ENCODE measurements around the gene CFL1.

Gene CFL1

DNA sequence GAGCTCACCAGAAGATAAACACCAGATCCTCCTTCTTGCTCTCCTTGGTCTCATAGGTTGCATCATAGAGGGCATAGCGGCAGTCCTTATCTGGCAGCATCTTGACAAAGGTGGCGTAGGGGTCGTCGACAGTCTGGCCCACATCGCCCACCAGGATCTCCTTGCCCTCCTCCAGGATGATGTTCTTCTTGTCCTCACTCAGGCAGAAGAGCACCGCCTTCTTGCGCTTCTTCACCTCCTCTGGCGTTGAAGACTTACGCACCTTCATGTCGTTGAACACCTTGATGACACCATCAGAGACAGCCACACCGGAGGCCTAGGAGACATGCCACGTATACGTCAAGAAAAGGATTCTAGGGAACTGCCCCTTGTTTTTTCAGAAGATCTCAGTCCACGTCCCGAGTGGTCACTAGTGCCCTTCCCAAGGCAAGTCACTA is 2.0 kb downstream of the CFL1 start:
- peaks cover 13% of the 10 kb centered on the region; the same call in 1 of the 2 replicates for H3K36me3 ChIP-seq (ENCODE audit: insufficient read depth)
- peak overlapping the region; percentile 98 for H3K4me2 ChIP-seq
- no peak overlapping the region for H3K4me3 ChIP-seq (IDR thresholded peaks at IDR 0.05; ENCODE audit: insufficient read depth, low read depth, low read length)
- peaks cover 38% of the 10 kb centered on the region for H3K79me2 ChIP-seq (ENCODE audit: insufficient read depth, low read depth)
- H3K4me1 ChIP-seq (ENCODE audit: low read depth, poor library complexity, severe bottlenecking): peaks cover 20% of the 10 kb centered on the region
- peaks cover 10% of the 10 kb centered on the region for H4K20me1 ChIP-seq (ENCODE audit: insufficient read depth)
- TF ChIP-seq, protein P1, sequence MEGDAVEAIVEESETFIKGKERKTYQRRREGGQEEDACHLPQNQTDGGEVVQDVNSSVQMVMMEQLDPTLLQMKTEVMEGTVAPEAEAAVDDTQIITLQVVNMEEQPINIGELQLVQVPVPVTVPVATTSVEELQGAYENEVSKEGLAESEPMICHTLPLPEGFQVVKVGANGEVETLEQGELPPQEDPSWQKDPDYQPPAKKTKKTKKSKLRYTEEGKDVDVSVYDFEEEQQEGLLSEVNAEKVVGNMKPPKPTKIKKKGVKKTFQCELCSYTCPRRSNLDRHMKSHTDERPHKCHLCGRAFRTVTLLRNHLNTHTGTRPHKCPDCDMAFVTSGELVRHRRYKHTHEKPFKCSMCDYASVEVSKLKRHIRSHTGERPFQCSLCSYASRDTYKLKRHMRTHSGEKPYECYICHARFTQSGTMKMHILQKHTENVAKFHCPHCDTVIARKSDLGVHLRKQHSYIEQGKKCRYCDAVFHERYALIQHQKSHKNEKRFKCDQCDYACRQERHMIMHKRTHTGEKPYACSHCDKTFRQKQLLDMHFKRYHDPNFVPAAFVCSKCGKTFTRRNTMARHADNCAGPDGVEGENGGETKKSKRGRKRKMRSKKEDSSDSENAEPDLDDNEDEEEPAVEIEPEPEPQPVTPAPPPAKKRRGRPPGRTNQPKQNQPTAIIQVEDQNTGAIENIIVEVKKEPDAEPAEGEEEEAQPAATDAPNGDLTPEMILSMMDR (conservative IDR thresholded peaks at IDR 0.05; ENCODE audit: low read depth, low read length): no peak
- H2AFZ ChIP-seq (ENCODE audit: low read depth): no peak overlapping the region
- H3K27ac ChIP-seq: no peak overlapping the region
- H3K9ac ChIP-seq: no peak overlapping the region
- no peaks in the 10 kb centered on the region for H3K27me3 ChIP-seq (ENCODE audit: insufficient read depth, low read depth)

DNA sequence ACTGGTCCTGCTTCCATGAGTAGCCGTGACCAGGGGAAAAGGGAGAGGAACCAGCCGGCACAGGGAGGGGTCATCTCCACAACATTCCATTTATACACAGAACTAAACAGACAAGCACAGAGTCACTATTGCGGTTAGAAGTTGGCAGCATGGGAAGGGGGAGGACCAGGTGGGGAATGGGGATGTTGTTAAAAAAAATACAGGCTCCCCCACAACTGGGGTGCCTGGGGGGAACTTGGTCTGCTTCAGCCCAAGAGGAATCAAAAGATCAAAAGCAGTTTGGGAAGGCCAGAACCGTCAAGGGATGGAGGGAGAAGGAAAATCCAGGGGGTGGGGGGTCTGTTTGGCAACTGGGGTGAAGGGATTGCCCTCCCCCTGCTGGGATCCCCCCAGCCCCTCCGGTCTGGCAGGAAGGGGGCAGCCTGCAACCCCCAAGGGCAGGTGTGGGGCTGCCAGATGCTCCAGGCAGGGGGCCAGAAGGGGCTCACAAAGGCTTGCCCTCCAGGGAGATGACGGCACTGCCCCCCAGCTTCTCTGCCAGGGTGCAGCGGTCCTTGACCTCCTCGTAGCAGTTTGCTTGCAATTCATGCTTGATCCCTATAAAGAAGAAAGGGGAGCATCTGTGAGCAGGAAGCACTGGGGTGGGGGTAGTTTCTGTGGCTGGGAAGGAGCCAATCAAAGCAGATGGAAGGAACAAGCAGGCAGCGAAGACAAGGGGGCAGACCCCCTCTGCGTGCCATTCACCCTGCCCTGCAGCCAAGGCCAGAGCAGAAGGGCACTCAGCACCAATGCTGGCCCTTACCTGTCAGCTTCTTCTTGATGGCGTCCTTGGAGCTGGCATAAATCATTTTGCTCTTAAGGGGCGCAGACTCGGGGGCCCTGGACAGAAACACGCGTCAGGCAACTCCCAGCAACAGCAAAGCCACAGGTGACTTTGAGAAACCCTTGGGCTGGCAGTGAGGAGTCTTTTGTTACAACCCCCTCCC is 2.8 kb downstream of the CFL1 start:
- Histone ChIP-seq H3K4me3 (IDR thresholded peaks at IDR 0.05; ENCODE audit: insufficient read depth, low read depth, low read length) (no peak overlapping the region), H3K4me2 (no peak overlapping the region; the same call in 1 of the 2 replicates), H2AFZ (ENCODE audit: low read depth) (no peak overlapping the region), H3K27ac (no peak overlapping the region), H3K27me3 (ENCODE audit: insufficient read depth, low read depth) (no peaks in the 10 kb centered on the region), H3K4me1 (ENCODE audit: low read depth, poor library complexity, severe bottlenecking) (peaks cover 20% of the 10 kb centered on the region), H3K79me2 (ENCODE audit: insufficient read depth, low read depth) (peaks cover 35% of the 10 kb centered on the region), H4K20me1 (ENCODE audit: insufficient read depth) (peaks cover 10% of the 10 kb centered on the region), H3K9ac (no peak overlapping the region), H3K36me3 (ENCODE audit: insufficient read depth) (peaks cover 13% of the 10 kb centered on the region; the same call in 1 of the 2 replicates)
- TF ChIP-seq, protein P1 (conservative IDR thresholded peaks at IDR 0.05; ENCODE audit: low read depth, low read length): no peak

DNA sequence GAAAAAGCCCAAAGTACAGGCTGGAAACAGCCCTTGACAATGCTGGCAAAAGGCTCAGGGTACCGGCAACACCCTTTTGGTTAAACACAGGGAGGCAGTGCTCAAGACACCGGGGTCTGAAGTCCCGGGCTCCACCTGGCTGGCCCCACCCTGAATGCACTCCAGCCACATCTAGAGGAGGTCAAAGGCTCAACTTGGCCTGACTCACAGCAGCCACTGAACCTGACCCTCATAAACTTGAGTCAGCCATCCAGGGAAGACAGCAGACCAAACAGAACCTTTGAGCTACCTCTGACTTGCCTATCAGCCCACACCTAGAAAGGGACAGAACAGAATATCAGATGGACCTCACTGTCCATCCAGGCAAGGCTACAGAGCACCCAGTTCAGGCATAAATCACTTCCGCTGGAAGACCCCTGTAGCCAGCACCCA is 3.8 kb downstream of the CFL1 start:
- H3K27me3 ChIP-seq (ENCODE audit: insufficient read depth, low read depth): no peaks in the 10 kb centered on the region

DNA sequence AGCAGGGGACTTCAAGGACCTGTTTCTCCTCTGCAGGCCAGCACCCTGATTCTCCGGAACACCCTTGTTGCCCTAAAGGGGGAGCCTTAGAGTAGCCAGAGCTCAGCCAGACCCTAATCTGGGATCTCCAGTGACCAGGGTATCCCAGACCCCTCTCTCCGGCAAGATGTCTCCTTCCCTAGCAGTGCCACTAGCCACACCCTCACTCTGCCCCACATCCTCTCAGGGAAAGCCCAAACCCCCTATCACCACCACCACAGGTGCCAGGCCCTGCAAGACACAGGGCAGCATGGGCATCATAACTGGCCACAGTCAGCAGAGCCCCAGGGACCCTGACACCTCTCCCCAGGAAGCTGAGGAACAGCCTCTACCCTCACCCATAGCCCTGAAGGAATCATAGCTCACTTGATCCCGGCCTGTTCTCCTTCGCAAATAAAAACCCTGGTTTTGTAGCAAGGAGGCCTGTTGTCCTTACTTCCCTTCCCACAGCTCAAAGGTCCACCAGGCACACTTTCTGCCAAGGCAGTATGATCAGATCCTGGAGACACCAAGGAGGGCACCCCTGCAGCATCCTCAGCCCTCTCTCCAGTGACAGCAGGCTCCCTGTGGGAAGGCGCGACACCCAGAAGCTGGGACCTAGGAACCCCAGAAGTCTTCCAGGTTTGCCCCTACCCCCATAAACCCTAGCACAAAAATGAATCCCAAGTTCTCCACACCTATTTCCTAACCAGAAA is 4.6 kb downstream of the CFL1 start:
- H4K20me1 ChIP-seq (ENCODE audit: insufficient read depth): peaks cover 10% of the 10 kb centered on the region
- H3K9ac ChIP-seq: no peak overlapping the region
- H3K79me2 ChIP-seq (ENCODE audit: insufficient read depth, low read depth): peaks cover 35% of the 10 kb centered on the region
- H2AFZ ChIP-seq (ENCODE audit: low read depth): no peak overlapping the region
- peaks cover 13% of the 10 kb centered on the region; the same call in 1 of the 2 replicates for H3K36me3 ChIP-seq (ENCODE audit: insufficient read depth)
- H3K4me2 ChIP-seq: no peak overlapping the region
- no peaks in the 10 kb centered on the region for H3K27me3 ChIP-seq (ENCODE audit: insufficient read depth, low read depth)
- H3K4me1 ChIP-seq (ENCODE audit: low read depth, poor library complexity, severe bottlenecking): peaks cover 15% of the 10 kb centered on the region
- TF ChIP-seq, protein P1 (conservative IDR thresholded peaks at IDR 0.05; ENCODE audit: low read depth, low read length): no peak
- H3K27ac ChIP-seq: no peak overlapping the region
- H3K4me3 ChIP-seq (IDR thresholded peaks at IDR 0.05; ENCODE audit: insufficient read depth, low read depth, low read length): no peak overlapping the region

More for the DNA sequence above, 3.8 kb downstream of the CFL1 start:
- peaks cover 13% of the 10 kb centered on the region; the same call in 1 of the 2 replicates for H3K36me3 ChIP-seq (ENCODE audit: insufficient read depth)
- H3K27ac ChIP-seq: no peak overlapping the region
- peaks cover 10% of the 10 kb centered on the region for H4K20me1 ChIP-seq (ENCODE audit: insufficient read depth)
- peaks cover 20% of the 10 kb centered on the region for H3K4me1 ChIP-seq (ENCODE audit: low read depth, poor library complexity, severe bottlenecking)
- H3K9ac ChIP-seq: no peak overlapping the region
- no peak overlapping the region for H3K4me3 ChIP-seq (IDR thresholded peaks at IDR 0.05; ENCODE audit: insufficient read depth, low read depth, low read length)
- TF ChIP-seq, protein P1 (conservative IDR thresholded peaks at IDR 0.05; ENCODE audit: low read depth, low read length): no peak
- H3K4me2 ChIP-seq: no peak overlapping the region
- peaks cover 35% of the 10 kb centered on the region for H3K79me2 ChIP-seq (ENCODE audit: insufficient read depth, low read depth)
- H2AFZ ChIP-seq (ENCODE audit: low read depth): no peak overlapping the region

Measured in KMS-11 (cell line).